HEK293 (cell line): ENCODE data around the gene ZNF674.

Source experiments
- CTCF ChIA-PET: fragments of 350-600 bp; formaldehyde crosslinking; extraction: SDS; loops from one replicate; lab custom pipeline; 2021; ENCODE audit warnings: antibody characterized with exemption; lab: Yijun Ruan, JAX
- POLR2A ChIA-PET: fragments of 300-600 bp; formaldehyde crosslinking; extraction: SDS; loops from one replicate; lab custom pipeline; 2020; ENCODE audit warnings: antibody characterized with exemption, inconsistent platforms; lab: Yijun Ruan, JAX
- H3K27ac ChIP-seq: fragments of 200-500 bp; sonication (Bioruptor generic); 2 replicates; pipeline ENCODE4 v1.5.1; 2014; ENCODE audit warnings: low read depth, low read length, control low read depth, inconsistent platforms; ENCODE audit errors: extremely low read depth
- H3K36me3 ChIP-seq, 2 experiments: fragments of 200-500 bp in 1 of 2; sonication (Bioruptor generic) in 1 of 2; 1 replicate in 1 of 2; 2 replicates in 1 of 2; pipeline ENCODE4 v1.5.1; 2014 to 2017; ENCODE audit warnings: inconsistent platforms in 2 of 2, low read length in 2 of 2; ENCODE audit not compliant: control insufficient read depth in 2 of 2, insufficient read depth in 1 of 2
- H3K4me1 ChIP-seq: fragments of 200-500 bp; sonication (Bioruptor generic); 2 replicates; pipeline ENCODE4 v1.5.1; 2014; ENCODE audit warnings: mild to moderate bottlenecking, low read length, inconsistent platforms; ENCODE audit not compliant: control insufficient read depth, insufficient read depth
- H3K4me3 ChIP-seq: 2 replicates; pipeline ENCODE4 v1.5.1; 2011; ENCODE audit warnings: low read depth, mild to moderate bottlenecking, control low read depth, low read length, moderate library complexity
- H3K9me3 ChIP-seq: fragments of 200-500 bp; sonication (Bioruptor generic); 2 replicates; pipeline ENCODE4 v1.5.1; 2014; ENCODE audit warnings: low read depth, low read length, inconsistent platforms; ENCODE audit not compliant: control insufficient read depth, insufficient read depth
- BCL6B ChIP-seq: fragments of 450-650 bp; formaldehyde crosslinking; IDR thresholded peaks from 2 replicates; pipeline ENCODE4 v1.5.1; 2017; ENCODE audit warnings: missing biosample characterization, missing genetic modification characterization
- EGR2 ChIP-seq: fragments of 450-650 bp; formaldehyde crosslinking; IDR thresholded peaks from 2 replicates; pipeline ENCODE4 v1.5.1; 2016; ENCODE audit warnings: low read depth, missing biosample characterization, missing genetic modification characterization
- MZF1 ChIP-seq: fragments of 450-650 bp; formaldehyde crosslinking; IDR thresholded peaks from 2 replicates; pipeline ENCODE4 v1.5.1; 2017; ENCODE audit warnings: missing biosample characterization, missing genetic modification characterization, borderline replicate concordance
- PRDM2 ChIP-seq: fragments of 450-650 bp; formaldehyde crosslinking; IDR thresholded peaks from 2 replicates; pipeline ENCODE4 v1.5.1; 2016; ENCODE audit warnings: missing biosample characterization, missing genetic modification characterization, borderline replicate concordance
- SALL2 ChIP-seq: fragments of 450-650 bp; formaldehyde crosslinking; IDR thresholded peaks from 2 replicates; pipeline ENCODE4 v1.5.0; 2017; ENCODE audit warnings: missing biosample characterization, mild to moderate bottlenecking, missing genetic modification characterization, borderline replicate concordance
- WT1 ChIP-seq: fragments of 450-650 bp; formaldehyde crosslinking; IDR thresholded peaks from 2 replicates; pipeline ENCODE4 v1.5.1; 2016; ENCODE audit warnings: missing biosample characterization, missing genetic modification characterization
- ZBTB48 ChIP-seq: fragments of 450-650 bp; formaldehyde crosslinking; IDR thresholded peaks from 2 replicates; pipeline ENCODE4 v1.5.1; 2016; ENCODE audit warnings: missing biosample characterization, missing genetic modification characterization
- ZIC2 ChIP-seq: fragments of 450-650 bp; formaldehyde crosslinking; IDR thresholded peaks from 2 replicates; pipeline ENCODE4 v1.5.1; 2016; ENCODE audit warnings: missing biosample characterization, missing genetic modification characterization
- ZNF169 ChIP-seq: fragments of 450-650 bp; formaldehyde crosslinking; IDR thresholded peaks from 2 replicates; pipeline ENCODE4 v1.5.1; 2016; ENCODE audit warnings: missing biosample characterization, missing genetic modification characterization
- ZNF175 ChIP-seq: fragments of 450-650 bp; formaldehyde crosslinking; IDR thresholded peaks from 2 replicates; pipeline ENCODE4 v1.5.1; 2016; ENCODE audit warnings: missing biosample characterization, missing genetic modification characterization
- ZNF239 ChIP-seq: fragments of 450-650 bp; formaldehyde crosslinking; IDR thresholded peaks from 2 replicates; pipeline ENCODE4 v1.5.1; 2016; ENCODE audit warnings: missing biosample characterization, missing genetic modification characterization
- ZNF266 ChIP-seq: fragments of 450-650 bp; formaldehyde crosslinking; IDR thresholded peaks from 2 replicates; pipeline ENCODE4 v1.5.1; 2016; ENCODE audit warnings: missing biosample characterization, missing genetic modification characterization, low read depth
- ZNF302 ChIP-seq: fragments of 450-650 bp; formaldehyde crosslinking; IDR thresholded peaks from 2 replicates; pipeline ENCODE4 v1.5.1; 2016; ENCODE audit warnings: missing biosample characterization, missing genetic modification characterization, low read depth
- ZNF521 ChIP-seq: fragments of 450-650 bp; formaldehyde crosslinking; IDR thresholded peaks from 2 replicates; pipeline ENCODE4 v1.5.1; 2017; ENCODE audit warnings: missing biosample characterization, mild to moderate bottlenecking, missing genetic modification characterization
- ZNF555 ChIP-seq: fragments of 450-650 bp; formaldehyde crosslinking; conservative IDR thresholded peaks from 2 replicates; pipeline ENCODE4 v1.5.1; 2017; ENCODE audit warnings: missing biosample characterization, mild to moderate bottlenecking, missing genetic modification characterization, inconsistent platforms
- ZNF596 ChIP-seq: fragments of 450-650 bp; IDR thresholded peaks from 2 replicates; pipeline ENCODE4 v1.5.0; 2018; ENCODE audit warnings: missing biosample characterization, mild to moderate bottlenecking, missing genetic modification characterization, moderate library complexity
- ZNF610 ChIP-seq: fragments of 450-650 bp; formaldehyde crosslinking; IDR thresholded peaks from 2 replicates; pipeline ENCODE4 v1.5.1; 2016; ENCODE audit warnings: missing biosample characterization, missing genetic modification characterization, borderline replicate concordance
- ZNF626 ChIP-seq: fragments of 450-650 bp; sonication (Bioruptor Pico); formaldehyde crosslinking; IDR thresholded peaks from 2 replicates; pipeline ENCODE4 v1.5.1; 2018; ENCODE audit warnings: missing biosample characterization, missing genetic modification characterization, inconsistent platforms
- ZNF658 ChIP-seq: fragments of 450-650 bp; formaldehyde crosslinking; IDR thresholded peaks from 2 replicates; pipeline ENCODE4; 2016; ENCODE audit warnings: missing biosample characterization, missing genetic modification characterization
- ZNF660 ChIP-seq: fragments of 450-650 bp; IDR thresholded peaks from 2 replicates; pipeline ENCODE4 v1.5.1; 2018; ENCODE audit warnings: missing biosample characterization, mild to moderate bottlenecking, missing genetic modification characterization
- ZSCAN23 ChIP-seq: fragments of 450-650 bp; formaldehyde crosslinking; IDR thresholded peaks from 2 replicates; pipeline ENCODE4 v1.5.1; 2016; ENCODE audit warnings: missing biosample characterization, missing genetic modification characterization
- ZXDB ChIP-seq: fragments of 450-650 bp; formaldehyde crosslinking; IDR thresholded peaks from 2 replicates; pipeline ENCODE4 v1.5.1; 2016; ENCODE audit warnings: missing biosample characterization, missing genetic modification characterization
- TF ChIP-seq, protein P1 (sequence below): fragments of 450-650 bp; formaldehyde crosslinking; IDR thresholded peaks from 2 replicates; pipeline ENCODE4 v1.5.1; 2016; ENCODE audit warnings: missing biosample characterization, missing genetic modification characterization, borderline replicate concordance

The ZNF674 gene

GRCh38 chrX:46465203-46465602, 80.0 kb downstream of the ZNF674 start:
- Histone ChIP-seq H3K4me1 (no peaks in the 10 kb centered on the region), H3K4me3 (no peak overlapping the region), H3K27ac (no peak overlapping the region), H3K36me3 (peaks cover 23 to 62% of the 10 kb centered on the region in 2 experiments), H3K9me3 (no peaks in the 10 kb centered on the region)
- TF ChIP-seq ZNF658 (tag by site-specific recombination) = no peak
- TF ChIP-seq BCL6B = no peak
- TF ChIP-seq ZNF169 (tag by site-specific recombination) = no peak
- CTCF ChIA-PET = no interaction called here
- POLR2A ChIA-PET = no interaction called here

GRCh38 chrX:46463682-46464081, 81.5 kb downstream of the ZNF674 start:
- CTCF ChIA-PET = no interaction called here
- TF ChIP-seq ZNF555 (no peak), ZNF596 (tag by site-specific recombination) (no peak), MZF1 (tag by site-specific recombination) (no peak), WT1 (tag by site-specific recombination) (no peak), ZIC2 (tag by site-specific recombination) (no peak), ZXDB (no peak), ZNF302 (no peak), ZNF175 (no peak), ZNF610 (no peak), ZNF626 (tag by site-specific recombination) (no peak), ZSCAN23 (tag by site-specific recombination) (no peak)
- H3K27ac ChIP-seq = no peak overlapping the region

GRCh38 chrX:46461660-46462191, 83.5 kb downstream of the ZNF674 start:
- H3K4me1 ChIP-seq = no peaks in the 10 kb centered on the region
- H3K27ac ChIP-seq = no peak overlapping the region
- ChIA-PET CTCF (no interaction called here), POLR2A (no interaction called here)
- H3K36me3 ChIP-seq = peaks cover 8 to 43% of the 10 kb centered on the region in 2 experiments; a peak in 2 of 3 replicates
- no peaks in the 10 kb centered on the region for H3K9me3 ChIP-seq
- no peak overlapping the region for H3K4me3 ChIP-seq
- TF ChIP-seq ZNF660 (no peak), PRDM2 (no peak), ZNF239 (no peak), ZBTB48 (tag by site-specific recombination) (no peak), SALL2 (tag by site-specific recombination) (no peak), EGR2 (tag by site-specific recombination) (no peak), ZNF521 (no peak), ZNF266 (no peak)
- TF ChIP-seq, protein P1, sequence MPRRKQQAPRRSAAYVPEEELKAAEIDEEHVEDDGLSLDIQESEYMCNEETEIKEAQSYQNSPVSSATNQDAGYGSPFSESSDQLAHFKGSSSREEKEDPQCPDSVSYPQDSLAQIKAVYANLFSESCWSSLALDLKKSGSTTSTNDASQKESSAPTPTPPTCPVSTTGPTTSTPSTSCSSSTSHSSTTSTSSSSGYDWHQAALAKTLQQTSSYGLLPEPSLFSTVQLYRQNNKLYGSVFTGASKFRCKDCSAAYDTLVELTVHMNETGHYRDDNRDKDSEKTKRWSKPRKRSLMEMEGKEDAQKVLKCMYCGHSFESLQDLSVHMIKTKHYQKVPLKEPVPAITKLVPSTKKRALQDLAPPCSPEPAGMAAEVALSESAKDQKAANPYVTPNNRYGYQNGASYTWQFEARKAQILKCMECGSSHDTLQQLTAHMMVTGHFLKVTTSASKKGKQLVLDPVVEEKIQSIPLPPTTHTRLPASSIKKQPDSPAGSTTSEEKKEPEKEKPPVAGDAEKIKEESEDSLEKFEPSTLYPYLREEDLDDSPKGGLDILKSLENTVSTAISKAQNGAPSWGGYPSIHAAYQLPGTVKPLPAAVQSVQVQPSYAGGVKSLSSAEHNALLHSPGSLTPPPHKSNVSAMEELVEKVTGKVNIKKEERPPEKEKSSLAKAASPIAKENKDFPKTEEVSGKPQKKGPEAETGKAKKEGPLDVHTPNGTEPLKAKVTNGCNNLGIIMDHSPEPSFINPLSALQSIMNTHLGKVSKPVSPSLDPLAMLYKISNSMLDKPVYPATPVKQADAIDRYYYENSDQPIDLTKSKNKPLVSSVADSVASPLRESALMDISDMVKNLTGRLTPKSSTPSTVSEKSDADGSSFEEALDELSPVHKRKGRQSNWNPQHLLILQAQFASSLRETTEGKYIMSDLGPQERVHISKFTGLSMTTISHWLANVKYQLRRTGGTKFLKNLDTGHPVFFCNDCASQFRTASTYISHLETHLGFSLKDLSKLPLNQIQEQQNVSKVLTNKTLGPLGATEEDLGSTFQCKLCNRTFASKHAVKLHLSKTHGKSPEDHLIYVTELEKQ (tag by site-specific recombination) = no peak

More at GRCh38 chrX:46463682-46464081, 81.5 kb downstream of the ZNF674 start:
- Histone ChIP-seq H3K4me3 (no peak overlapping the region), H3K9me3 (no peaks in the 10 kb centered on the region), H3K4me1 (no peaks in the 10 kb centered on the region), H3K36me3 (peaks cover 18 to 55% of the 10 kb centered on the region in 2 experiments)
- POLR2A ChIA-PET = no interaction called here
